ENCODE measurements around the gene SIT1.

The SIT1 gene, protein sequence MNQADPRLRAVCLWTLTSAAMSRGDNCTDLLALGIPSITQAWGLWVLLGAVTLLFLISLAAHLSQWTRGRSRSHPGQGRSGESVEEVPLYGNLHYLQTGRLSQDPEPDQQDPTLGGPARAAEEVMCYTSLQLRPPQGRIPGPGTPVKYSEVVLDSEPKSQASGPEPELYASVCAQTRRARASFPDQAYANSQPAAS

DNA sequence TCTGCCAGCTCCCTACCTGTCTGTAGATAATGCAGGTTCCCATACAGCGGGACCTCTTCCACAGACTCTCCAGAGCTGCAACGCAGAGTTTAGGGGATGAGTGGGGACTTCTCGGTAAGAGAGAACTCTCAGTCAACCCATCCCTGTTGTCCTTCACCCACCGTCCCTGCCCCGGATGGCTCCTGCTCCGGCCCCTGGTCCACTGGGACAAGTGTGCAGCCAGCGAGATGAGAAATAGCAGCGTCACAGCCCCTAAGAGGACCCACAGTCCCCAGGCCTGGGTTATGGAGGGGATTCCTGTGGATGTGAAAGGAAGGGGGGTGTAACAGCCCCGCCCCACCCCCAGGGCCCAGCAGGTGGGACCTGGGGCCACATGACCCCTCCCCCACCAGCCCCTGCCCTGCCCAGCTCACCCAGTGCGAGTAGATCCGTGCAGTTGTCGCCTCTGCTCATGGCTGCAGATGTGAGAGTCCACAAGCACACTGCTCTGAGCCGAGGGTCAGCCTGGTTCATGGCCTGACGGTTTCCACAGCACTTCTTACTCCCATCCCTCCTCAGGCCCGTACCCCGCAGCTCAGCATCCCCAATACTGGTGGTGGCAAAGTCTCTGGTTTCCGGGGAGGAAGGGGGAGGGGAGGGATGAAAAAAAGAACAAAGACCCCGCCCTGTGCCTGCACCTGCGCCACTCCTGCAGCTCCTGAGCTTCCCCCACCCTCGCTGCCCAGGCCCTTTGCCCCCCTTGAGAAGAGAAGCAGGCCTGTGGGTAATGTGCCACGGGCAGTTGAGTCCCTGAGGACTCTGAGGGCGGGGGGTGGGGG is at the start of gene SIT1:
TSS of gene SIT1 (minus strand) at position 591 of the 818 bp plus-strand sequence. CDS start at position 513, 78 bp downstream.
- in situ Hi-C loops (cut with MboI; ENCODE audit: low sequenced_read_pairs), result no loop called here

- in situ Hi-C loops (cut with MboI; ENCODE audit: low sequenced_read_pairs), result no loop called here
These were observed 49.3 kb upstream of the SIT1 start for GRCh38 chr9:35700031-35700430.

DNA sequence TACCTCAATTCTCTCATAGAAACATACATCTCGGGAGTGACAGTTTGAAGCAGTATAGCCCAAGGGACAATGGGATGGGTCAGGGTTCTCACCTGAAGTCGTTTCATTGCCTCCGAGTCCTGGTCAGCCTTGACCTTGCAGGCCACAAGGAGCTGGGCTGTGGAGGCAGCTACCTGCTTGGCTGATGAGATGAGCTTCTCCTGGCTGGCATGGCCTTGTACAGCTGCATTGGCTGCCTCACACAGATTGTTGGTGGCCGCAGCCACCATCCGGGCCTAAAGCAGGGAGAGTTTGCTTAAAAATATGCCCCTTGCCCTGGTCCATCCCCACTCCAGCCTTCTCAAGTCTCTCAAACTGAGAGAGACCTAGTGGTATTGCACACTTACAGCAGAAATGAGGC is 47.5 kb upstream of the SIT1 start:
- in situ Hi-C loops (cut with MboI; ENCODE audit: low sequenced_read_pairs), result no loop called here

DNA sequence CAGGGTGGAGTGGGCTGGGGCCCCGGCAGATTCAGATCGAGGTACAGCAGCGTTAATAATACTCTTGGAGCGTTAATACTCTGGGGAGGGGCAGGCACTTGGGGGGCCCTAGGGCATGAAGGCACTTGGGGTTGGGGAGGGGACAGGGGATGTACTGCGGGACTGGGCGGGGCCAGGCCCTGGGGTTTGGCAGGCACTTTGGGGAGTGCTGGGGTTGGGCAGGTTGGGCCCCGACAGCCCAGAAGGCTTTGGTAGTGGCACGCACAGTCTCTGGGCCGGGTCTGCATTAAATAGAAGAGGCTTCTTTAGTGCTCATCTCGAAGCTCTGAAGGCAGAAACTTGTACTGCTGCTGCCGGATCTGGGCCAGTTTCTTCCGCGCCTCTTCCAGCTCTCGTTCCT is 46.8 kb upstream of the SIT1 start:
- in situ Hi-C loops (cut with MboI; ENCODE audit: low sequenced_read_pairs), result no loop called here

- in situ Hi-C loops (cut with MboI; ENCODE audit: low sequenced_read_pairs), result no loop called here
These were observed 45.9 kb upstream of the SIT1 start for GRCh38 chr9:35696520-35697215.

DNA sequence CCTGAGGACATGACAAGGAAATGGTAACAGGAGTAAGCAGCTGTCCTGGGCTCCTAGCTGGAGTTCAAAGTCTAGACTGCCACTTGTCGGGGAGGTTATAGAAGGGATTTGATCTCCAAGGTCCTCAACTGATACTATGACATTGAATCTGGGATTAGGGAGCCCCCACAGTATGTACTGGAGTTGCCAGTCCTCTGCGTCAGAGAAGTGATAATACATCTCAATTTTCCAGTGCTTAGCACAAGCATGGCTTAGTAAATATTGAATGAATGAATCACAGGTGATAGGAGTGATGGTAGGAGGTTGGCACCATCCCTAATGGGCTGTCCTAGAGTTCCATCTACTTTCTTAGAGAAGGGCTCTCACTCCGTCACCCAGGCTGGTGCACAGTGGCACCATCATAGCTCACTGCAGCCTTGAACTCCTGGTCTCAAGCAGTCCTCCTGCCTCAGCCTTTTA is 45.2 kb upstream of the SIT1 start:
- in situ Hi-C loops (cut with MboI; ENCODE audit: low sequenced_read_pairs), result no loop called here

DNA sequence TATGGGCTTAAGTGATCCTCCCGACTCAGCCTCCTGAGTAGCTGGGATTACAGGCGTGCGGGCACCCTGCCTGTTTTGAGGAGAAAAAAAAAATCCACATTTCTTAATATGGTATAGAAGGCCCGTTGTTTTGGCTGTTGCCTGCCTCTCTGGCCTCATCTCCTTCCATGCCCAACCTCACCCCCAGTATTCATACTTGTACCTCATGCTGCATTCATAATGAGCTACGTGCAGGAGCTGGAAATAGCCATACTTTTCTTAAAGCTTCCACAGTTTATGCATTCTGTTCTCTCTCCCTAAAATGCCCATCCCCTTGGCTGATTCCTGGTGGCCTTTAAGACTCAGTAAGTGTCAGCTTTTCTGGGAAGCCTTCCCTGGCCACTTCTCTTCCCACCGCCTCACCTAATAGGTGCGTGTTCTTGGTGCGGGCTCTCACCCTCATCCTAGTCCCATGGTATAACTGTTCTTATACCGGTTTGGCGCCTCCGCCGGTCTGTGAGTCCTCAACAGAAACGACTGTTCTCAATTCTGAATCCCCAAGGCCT is 41.1 kb upstream of the SIT1 start:
- in situ Hi-C loops (cut with MboI; ENCODE audit: low sequenced_read_pairs), result no loop called here

DNA sequence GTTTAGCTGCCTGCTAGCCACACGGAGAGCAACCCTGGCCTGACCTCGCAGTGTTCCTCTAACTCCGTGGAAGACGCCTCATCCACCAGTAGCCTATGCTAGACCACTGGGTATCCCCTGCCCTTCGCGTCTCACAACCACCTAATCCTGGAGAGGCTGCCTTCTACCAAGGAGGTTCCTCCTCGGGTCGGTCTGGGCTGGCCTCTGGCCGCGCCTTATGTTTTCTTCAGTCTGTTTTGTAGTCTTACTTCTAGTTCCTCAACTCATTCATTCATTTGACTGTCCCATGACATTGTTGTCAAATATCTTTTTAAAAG is 40.6 kb upstream of the SIT1 start:
- in situ Hi-C loops (cut with MboI; ENCODE audit: low sequenced_read_pairs), result no loop called here

DNA sequence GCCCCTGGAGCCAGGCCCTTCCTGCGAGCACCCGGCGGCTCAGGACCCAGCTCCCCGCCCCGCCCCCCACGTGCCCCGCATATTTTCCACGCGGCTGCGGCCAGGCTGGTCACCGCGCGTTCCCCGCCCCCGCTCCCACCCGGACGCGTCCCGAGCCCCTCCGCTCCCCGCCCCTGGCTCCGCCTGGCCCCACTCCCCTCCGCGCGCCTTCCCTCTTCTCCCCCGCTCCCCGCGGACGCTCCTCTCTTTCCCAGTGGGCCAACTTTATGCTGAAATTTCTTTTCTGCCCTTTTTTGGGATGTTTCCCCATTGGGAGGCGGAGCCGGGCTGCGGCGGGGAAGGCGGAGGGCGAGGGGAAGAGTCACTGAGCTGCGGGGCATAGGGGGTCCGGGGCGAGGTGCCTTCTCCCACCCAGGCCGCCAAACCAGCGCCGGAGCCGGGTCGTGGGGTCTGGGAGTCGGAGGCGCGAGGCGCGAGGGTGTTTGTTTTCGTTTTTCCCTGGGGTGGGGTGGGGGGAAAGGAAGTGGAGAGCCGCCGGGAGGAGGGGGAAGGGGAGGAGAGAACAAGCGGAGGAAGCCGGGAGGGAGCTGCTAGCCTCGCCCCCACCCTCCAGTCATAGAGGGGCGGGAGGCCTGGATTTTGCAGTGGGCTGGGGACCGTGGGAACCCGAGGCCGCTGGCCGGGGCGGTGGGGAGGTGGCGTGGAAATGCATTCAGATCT is 40.0 kb upstream of the SIT1 start:
- in situ Hi-C loops (cut with MboI; ENCODE audit: low sequenced_read_pairs), result no loop called here

GRCh38 chr9:35690294-35690613 is 39.5 kb upstream of the SIT1 start:
- in situ Hi-C loops (cut with MboI; ENCODE audit: low sequenced_read_pairs), result no loop called here

DNA sequence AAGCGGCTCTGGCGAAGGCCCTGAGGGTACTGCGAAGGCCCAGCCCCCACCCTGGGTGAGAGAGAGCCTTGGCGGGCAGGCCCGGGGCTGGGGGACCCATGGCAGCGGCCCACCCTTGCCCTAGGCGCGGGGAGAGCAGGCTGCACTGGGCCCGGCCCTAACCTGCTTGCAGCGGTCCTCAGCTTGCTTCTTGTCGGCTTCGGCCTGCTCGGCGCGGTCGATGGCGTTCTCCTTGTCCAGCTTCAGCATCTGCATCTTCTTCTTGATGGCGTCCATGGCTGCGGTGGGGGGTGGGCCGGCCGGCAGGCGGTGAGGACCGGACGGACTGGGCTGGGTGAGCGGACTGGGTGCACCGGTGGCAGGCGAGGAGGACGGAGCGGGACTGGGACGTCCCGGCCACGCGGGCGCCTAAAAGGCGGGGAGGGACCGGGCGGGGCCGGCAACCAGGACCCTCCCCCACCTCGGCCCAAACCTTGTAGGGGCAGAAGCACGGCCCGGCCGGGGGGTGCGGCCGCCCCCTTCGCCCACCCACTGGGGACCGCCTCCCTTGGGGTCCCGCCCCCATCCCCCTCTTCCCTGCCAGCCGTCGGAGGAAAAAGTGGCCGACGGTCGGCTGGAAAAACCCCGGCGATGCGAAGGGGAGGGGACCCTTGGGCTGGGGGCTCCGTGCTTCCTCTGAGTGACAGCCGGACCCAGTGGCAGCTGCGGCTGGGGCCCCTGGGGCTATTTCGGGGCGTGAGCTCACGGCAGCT is 39.0 kb upstream of the SIT1 start, which contains the start of gene TPM2:
TSS of gene TPM2 (minus strand) at position 384 of the 752 bp plus-strand sequence. CDS start at position 276, 108 bp downstream.
- in situ Hi-C loops (cut with MboI; ENCODE audit: low sequenced_read_pairs), result no loop called here

GRCh38 chr9:35688558-35689541 is 38.1 kb upstream of the SIT1 start:
- in situ Hi-C loops (cut with MboI; ENCODE audit: low sequenced_read_pairs), result no loop called here

DNA sequence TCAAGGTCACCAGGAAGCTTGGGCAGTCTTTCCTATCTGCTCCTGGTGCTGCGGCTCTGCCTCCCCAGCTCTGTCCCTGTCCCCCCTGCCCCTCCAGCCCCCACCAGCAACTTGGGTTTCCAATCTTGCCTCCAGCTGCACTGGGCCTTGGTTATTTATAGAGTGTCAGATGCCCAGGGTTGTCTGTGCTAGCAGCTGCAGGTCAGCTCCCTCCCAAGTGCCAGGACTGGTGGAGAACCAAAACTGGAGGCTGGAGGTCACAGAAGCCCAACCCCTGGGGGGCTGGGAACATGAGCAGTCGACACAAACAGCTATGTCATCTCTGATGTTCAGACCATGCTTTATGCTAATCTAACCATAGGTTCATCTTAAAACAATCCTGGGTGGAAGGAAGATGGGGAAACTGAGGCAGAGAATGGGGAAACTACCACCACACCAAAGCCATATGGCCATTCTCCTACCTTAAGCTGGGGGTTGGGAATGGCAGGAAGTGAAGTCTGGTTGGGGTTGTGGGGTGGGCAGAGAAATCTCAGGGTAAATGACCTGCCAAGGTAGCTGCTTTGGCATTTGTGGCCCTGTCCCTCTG is 37.3 kb upstream of the SIT1 start:
- in situ Hi-C loops (cut with MboI; ENCODE audit: low sequenced_read_pairs), result no loop called here

DNA sequence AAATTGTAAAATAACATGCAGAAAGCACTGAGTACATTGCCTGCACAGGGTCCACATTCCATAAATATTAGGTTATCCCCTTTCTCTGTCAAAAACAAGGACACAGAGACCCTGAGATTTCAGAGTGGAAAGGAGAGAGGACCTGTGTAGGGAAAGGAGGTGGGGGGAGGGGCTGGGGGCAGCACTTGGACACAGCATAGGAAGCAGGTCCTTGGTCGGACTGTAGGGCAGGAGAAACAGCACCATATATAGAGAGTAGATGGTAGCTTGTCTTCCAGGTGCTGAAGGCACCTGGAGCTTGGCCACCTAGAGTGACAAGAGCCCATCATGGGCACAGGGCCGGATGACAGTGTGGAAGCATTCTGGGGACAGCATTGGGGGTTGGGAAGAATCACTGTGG is 36.6 kb upstream of the SIT1 start:
- in situ Hi-C loops (cut with MboI; ENCODE audit: low sequenced_read_pairs), result no loop called here

DNA sequence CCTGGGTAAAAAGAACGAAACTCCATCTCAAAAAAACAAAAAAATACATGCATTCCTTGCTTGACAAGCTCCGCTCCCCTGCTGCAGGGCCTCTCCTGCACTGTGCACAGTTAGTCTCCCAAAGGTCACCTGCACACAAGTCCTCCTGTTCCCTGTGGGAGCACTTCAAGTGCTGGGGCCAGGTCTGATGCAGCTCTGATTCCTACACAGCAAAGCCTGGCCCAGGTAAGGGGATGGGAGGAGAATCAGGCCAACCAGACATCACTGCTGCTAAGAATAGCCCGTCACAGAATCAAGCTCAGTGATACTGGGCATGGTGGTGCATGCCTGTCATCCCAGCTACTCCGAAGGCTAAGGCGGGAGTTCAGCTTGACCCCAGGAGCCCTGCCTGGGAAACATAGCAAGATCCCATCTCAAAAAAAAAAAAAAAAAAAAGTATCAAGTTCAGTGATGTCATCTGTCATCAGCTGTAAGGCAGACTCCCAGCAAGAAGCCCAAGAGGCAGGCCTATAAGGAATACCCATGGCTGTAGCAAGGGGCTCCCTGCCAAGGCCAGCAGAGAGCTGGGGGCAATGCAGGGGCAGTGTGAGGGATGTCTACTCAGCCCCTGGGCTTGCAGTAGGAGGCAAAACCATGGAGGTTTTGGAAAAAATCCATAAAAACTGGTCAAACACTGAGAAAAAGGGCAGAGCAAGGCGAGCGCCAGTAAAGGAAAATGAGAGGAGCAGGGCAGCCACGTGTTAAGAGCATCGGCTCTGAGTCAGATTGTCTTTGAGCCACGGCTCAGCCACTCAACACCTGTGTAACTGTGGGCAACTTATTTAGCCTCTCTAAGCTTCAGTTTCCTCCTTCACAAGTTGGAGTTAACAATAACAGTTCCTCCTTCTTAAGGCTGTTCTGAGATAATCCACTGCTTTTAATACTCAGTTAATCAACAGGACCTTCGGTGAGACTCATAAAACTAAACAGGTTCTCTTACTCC is 35.8 kb upstream of the SIT1 start:
- in situ Hi-C loops (cut with MboI; ENCODE audit: low sequenced_read_pairs), result no loop called here

DNA sequence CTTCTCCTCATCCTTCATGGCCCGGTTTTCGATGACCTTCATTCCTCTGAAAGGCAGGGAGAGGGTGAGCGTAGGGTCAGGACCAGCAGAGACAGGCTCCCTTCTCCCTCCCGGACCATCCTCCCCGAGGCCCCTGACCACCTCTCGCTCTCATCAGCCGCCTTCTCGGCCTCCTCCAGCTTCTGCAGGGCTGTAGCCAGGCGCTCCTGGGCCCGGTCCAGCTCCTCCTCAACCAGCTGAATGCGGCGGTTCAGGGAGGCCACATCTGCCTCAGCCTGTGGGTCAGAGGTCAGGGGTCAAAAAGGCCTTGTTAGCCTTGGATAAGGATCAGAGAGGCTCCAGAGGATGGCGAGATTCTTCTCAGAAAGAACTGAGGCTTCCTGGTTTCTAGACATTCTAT is 34.8 kb upstream of the SIT1 start:
- in situ Hi-C loops (cut with MboI; ENCODE audit: low sequenced_read_pairs), result no loop called here

- in situ Hi-C loops (cut with MboI; ENCODE audit: low sequenced_read_pairs), result no loop called here
These were observed 34.2 kb upstream of the SIT1 start for GRCh38 chr9:35684921-35685320.

- in situ Hi-C loops (cut with MboI; ENCODE audit: low sequenced_read_pairs), result no loop called here
These were observed 32.6 kb upstream of the SIT1 start for GRCh38 chr9:35683323-35683722.
